ENCODE results near the gene GSS. TPM values are rescaled to one million over a fixed set of nuclear protein-coding genes. Genes with fewer than 3 reads are reported as not detected.

GSS gene
- 54.1 and 79.1 TPM in 2 replicates for total RNA-seq

GRCh38 chr20:34955231-34956040 lies at the start of gene GSS, which contains the start of gene MYH7B:
Gene GSS (minus strand): TSS chr20:34955806. CDS start chr20:34951852, 3,954 bp downstream.
Gene MYH7B (plus strand): TSS chr20:34955868. CDS start chr20:34978006, 22,138 bp downstream.

Other genes starting within 250 kb of the GSS start
- 3.2 and 7.4 TPM in 2 replicates for gene NCOA6, start 130.2 kb downstream of the GSS start, total RNA-seq
- gene GGT7, start 83.0 kb downstream of the GSS start, total RNA-seq: 0.97 and 8.7 TPM in 2 replicates
- 42.1 and 48.6 TPM in 2 replicates for gene ACSS2, start 79.2 kb downstream of the GSS start, total RNA-seq
- gene MYH7B, start 62 bp upstream of the GSS start, total RNA-seq: 0.06 and 0.16 TPM in 2 replicates
- gene TRPC4AP, start 137.0 kb upstream of the GSS start, total RNA-seq: 48.7 and 101 TPM in 2 replicates
- gene EDEM2, start 191.5 kb upstream of the GSS start, total RNA-seq: 55.7 and 78.0 TPM in 2 replicates
- gene PROCR, start 216.3 kb upstream of the GSS start, total RNA-seq: 90.3 and 124 TPM in 2 replicates